T-helper 22 cell (primary cell): ENCODE data around the gene DMRT1.

ENCODE experiments used
- DNase-seq: peaks from one replicate; pipeline ENCODE4 v3.0.0-alpha.2; 2020; ENCODE audit warnings: low read depth

Gene DMRT1

GRCh38 chr9:971901-972500 is 130.5 kb downstream of the DMRT1 start:
- no peak for DNase-seq

- DNase-seq, result no peak
These were observed 131.2 kb downstream of the DMRT1 start for GRCh38 chr9:972501-973294.

- no peak for DNase-seq
These were observed 131.9 kb downstream of the DMRT1 start for GRCh38 chr9:973295-973834.

- no peak for DNase-seq
These were observed 132.8 kb downstream of the DMRT1 start for GRCh38 chr9:974031-974995.

GRCh38 chr9:974996-975739 is 133.7 kb downstream of the DMRT1 start:
- DNase-seq, result no peak

GRCh38 chr9:975740-976257 is 134.3 kb downstream of the DMRT1 start:
- DNase-seq, result no peak

GRCh38 chr9:976258-976942 is 134.9 kb downstream of the DMRT1 start, which contains the start of gene DMRT3:
DMRT3 (plus strand) TSS chr9:976655; CDS start chr9:977002, 347 bp downstream.
- no peak for DNase-seq

GRCh38 chr9:976943-977837 is 135.7 kb downstream of the DMRT1 start:
- no peak for DNase-seq

- no peak for DNase-seq
These were observed 136.6 kb downstream of the DMRT1 start for GRCh38 chr9:977838-978830.

- no peak for DNase-seq
These were observed 138.5 kb downstream of the DMRT1 start for GRCh38 chr9:979983-980382.

GRCh38 chr9:980640-981039 is 139.1 kb downstream of the DMRT1 start:
- DNase-seq, result no peak

- DNase-seq, result no peak
These were observed 140.0 kb downstream of the DMRT1 start for GRCh38 chr9:981491-981898.

GRCh38 chr9:982394-983230 is 141.1 kb downstream of the DMRT1 start:
- no peak for DNase-seq

- DNase-seq, result no peak
These were observed 152.5 kb downstream of the DMRT1 start for GRCh38 chr9:994005-994404.

- no peak for DNase-seq
These were observed 153.7 kb downstream of the DMRT1 start for GRCh38 chr9:995192-995591.

GRCh38 chr9:995781-996180 is 154.3 kb downstream of the DMRT1 start:
- DNase-seq, result no peak
